ENCODE results near the gene CAMKK2.

- TF ChIP-seq POLR2A (IDR thresholded peaks at IDR 0.05) (no peak), CTCF (IDR thresholded peaks at IDR 0.05 in 8 of 11, conservative IDR thresholded peaks at IDR 0.05 in 3 of 11) (no peak), POLR2AphosphoS5 (IDR thresholded peaks at IDR 0.05) (peak in 1 of 3 donors; percentile 61)
Observed at GRCh38 chr12:121289962-121290361, 6.5 kb downstream of the CAMKK2 start.
